ENCODE results near the gene PAPPA2. TPM values are rescaled to one million over a fixed set of nuclear protein-coding genes. Genes with fewer than 3 reads are reported as not detected.

PAPPA2 gene
- total RNA-seq, 1 experiment from 2014 or later: not detected

DNA sequence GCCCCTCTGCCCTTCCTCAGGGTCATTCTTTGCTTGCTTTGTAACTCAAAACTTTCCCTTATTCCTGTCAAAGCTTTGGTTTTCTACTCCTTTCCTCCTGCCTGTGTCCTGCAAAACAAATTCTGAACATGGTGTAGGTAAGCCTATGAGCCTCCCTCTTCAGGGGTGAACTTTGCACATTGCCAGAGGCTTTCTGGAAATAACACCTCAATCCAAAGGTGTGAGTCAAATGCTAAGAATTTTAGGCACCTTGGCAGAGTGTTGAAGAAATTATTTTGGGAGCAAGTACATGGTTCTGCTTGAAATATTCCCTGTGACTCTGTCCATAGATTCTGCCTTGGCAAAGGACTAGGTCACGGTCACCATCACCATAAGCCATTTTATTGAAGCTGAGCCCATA, 70.0 kb downstream of the PAPPA2 start:
- DNase-seq: no peak
- Histone ChIP-seq H3K79me2 (ENCODE audit: low read length) (no peaks in the 10 kb centered on the region), H3K9me2 (replicated peaks; ENCODE audit: insufficient read depth, low read length) (no peaks in the 10 kb centered on the region), H2AFZ (ENCODE audit: low read length) (no peak overlapping the region), H3K4me1 (ENCODE audit: low read length) (no peaks in the 10 kb centered on the region), H3K27ac (ENCODE audit: low read length) (no peak overlapping the region), H3K4me3 (ENCODE audit: low read length) (no peak overlapping the region), H3K27me3 (ENCODE audit: low read length) (no peaks in the 10 kb centered on the region), H3K9me3 (ENCODE audit: low read length) (no peaks in the 10 kb centered on the region), H3K36me3 (ENCODE audit: insufficient read depth, low read length) (no peaks in the 10 kb centered on the region), H4K20me1 (ENCODE audit: insufficient read depth, low read depth, low read length) (no peaks in the 10 kb centered on the region), H3K4me2 (ENCODE audit: low read depth, low read length, poor library complexity, severe bottlenecking) (no peak overlapping the region), H3K9ac (ENCODE audit: low read length) (no peak overlapping the region)

DNA sequence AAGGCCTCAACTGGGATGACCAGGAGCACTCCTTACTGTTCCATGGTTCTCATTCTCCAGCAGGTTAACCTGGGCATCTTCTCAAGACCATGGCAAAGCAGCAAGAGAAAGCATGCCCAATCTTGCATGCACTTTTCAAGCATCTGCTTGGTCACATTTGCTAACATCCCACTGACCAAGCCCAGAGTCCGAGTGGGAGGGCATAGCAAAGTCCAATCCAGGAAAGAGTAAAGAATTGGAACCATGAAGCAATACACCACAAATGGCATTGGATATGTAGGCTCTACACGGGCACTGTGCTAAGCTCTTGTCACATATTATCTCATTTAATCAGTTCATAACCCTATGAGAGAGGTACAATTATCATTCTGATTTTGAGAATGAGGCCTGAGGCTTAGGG, 73.6 kb downstream of the PAPPA2 start:
- Histone ChIP-seq H3K4me1 (ENCODE audit: low read length) (no peaks in the 10 kb centered on the region), H3K4me2 (ENCODE audit: low read depth, low read length, poor library complexity, severe bottlenecking) (no peak overlapping the region), H3K27ac (ENCODE audit: low read length) (no peak overlapping the region), H3K9me3 (ENCODE audit: low read length) (no peaks in the 10 kb centered on the region), H3K27me3 (ENCODE audit: low read length) (no peaks in the 10 kb centered on the region), H3K4me3 (ENCODE audit: low read length) (no peak overlapping the region), H3K9ac (ENCODE audit: low read length) (no peak overlapping the region), H3K9me2 (replicated peaks; ENCODE audit: insufficient read depth, low read length) (no peaks in the 10 kb centered on the region), H2AFZ (ENCODE audit: low read length) (no peak overlapping the region), H3K36me3 (ENCODE audit: insufficient read depth, low read length) (no peaks in the 10 kb centered on the region), H3K79me2 (ENCODE audit: low read length) (no peaks in the 10 kb centered on the region), H4K20me1 (ENCODE audit: insufficient read depth, low read depth, low read length) (no peaks in the 10 kb centered on the region)
- DNase-seq: no peak

DNA sequence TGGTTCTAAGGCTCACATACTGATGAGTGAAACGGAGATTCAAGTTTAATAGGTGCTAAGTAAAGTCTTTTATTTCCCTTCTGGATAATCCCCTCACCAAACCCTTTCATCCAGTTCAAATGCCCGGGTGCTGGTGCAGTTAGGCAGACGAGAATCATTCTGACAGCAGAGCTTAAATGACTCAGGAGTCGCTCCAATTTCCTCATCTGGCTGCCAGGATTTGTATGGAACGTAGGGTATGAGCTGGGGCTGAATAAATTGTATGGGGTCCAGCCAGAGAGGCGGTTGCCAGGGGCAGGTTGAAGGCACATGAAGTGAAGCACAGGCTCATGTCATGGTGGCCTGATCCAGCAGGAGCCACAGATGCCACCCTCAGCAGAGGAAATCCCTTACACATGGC, 76.0 kb downstream of the PAPPA2 start:
- Histone ChIP-seq H3K9me2 (replicated peaks; ENCODE audit: insufficient read depth, low read length) (no peaks in the 10 kb centered on the region), H3K4me2 (ENCODE audit: low read depth, low read length, poor library complexity, severe bottlenecking) (no peak overlapping the region), H3K4me3 (ENCODE audit: low read length) (no peak overlapping the region), H3K9ac (ENCODE audit: low read length) (no peak overlapping the region), H3K79me2 (ENCODE audit: low read length) (no peaks in the 10 kb centered on the region), H3K4me1 (ENCODE audit: low read length) (no peaks in the 10 kb centered on the region), H3K27me3 (ENCODE audit: low read length) (no peaks in the 10 kb centered on the region), H3K9me3 (ENCODE audit: low read length) (no peaks in the 10 kb centered on the region), H3K27ac (ENCODE audit: low read length) (no peak overlapping the region), H4K20me1 (ENCODE audit: insufficient read depth, low read depth, low read length) (no peaks in the 10 kb centered on the region), H2AFZ (ENCODE audit: low read length) (no peak overlapping the region), H3K36me3 (ENCODE audit: insufficient read depth, low read length) (no peaks in the 10 kb centered on the region)
- no peak for DNase-seq

GRCh38 chr1:176540428-176540827, 77.5 kb downstream of the PAPPA2 start:
- H4K20me1 ChIP-seq (ENCODE audit: insufficient read depth, low read depth, low read length): no peaks in the 10 kb centered on the region
- H3K4me3 ChIP-seq (ENCODE audit: low read length): no peak overlapping the region
- H3K4me2 ChIP-seq (ENCODE audit: low read depth, low read length, poor library complexity, severe bottlenecking): no peak overlapping the region
- no peak overlapping the region for H2AFZ ChIP-seq (ENCODE audit: low read length)
- no peak for DNase-seq
- H3K36me3 ChIP-seq (ENCODE audit: insufficient read depth, low read length): no peaks in the 10 kb centered on the region
- H3K9ac ChIP-seq (ENCODE audit: low read length): no peak overlapping the region
- H3K9me3 ChIP-seq (ENCODE audit: low read length): no peaks in the 10 kb centered on the region
- no peak overlapping the region for H3K27ac ChIP-seq (ENCODE audit: low read length)
- no peaks in the 10 kb centered on the region for H3K9me2 ChIP-seq (replicated peaks; ENCODE audit: insufficient read depth, low read length)
- no peaks in the 10 kb centered on the region for H3K27me3 ChIP-seq (ENCODE audit: low read length)
- H3K79me2 ChIP-seq (ENCODE audit: low read length): no peaks in the 10 kb centered on the region
- H3K4me1 ChIP-seq (ENCODE audit: low read length): no peaks in the 10 kb centered on the region

DNA sequence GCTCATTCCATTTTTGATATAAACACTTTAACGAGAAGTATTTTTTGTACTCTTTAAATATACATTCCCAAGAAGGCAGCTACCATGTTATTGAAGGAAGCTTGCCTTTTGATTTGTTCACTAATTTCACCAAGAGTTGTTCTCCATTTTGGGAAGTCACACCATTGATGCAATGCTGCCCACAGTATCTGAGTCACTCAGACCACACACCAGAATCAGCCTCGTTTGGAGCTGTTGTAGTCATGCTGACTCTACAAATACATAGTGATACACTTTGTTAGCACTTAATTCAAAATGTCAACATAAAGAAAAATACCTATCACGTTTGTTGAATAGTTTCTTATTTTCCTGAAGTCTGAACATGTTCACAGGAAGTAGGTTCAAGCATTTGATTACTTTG, 78.7 kb downstream of the PAPPA2 start:
- no peaks in the 10 kb centered on the region for H3K36me3 ChIP-seq (ENCODE audit: insufficient read depth, low read length)
- H3K27me3 ChIP-seq (ENCODE audit: low read length): no peaks in the 10 kb centered on the region
- H3K79me2 ChIP-seq (ENCODE audit: low read length): no peaks in the 10 kb centered on the region
- no peaks in the 10 kb centered on the region for H3K4me1 ChIP-seq (ENCODE audit: low read length)
- no peak overlapping the region for H3K4me2 ChIP-seq (ENCODE audit: low read depth, low read length, poor library complexity, severe bottlenecking)
- no peak overlapping the region for H3K9ac ChIP-seq (ENCODE audit: low read length)
- no peak for DNase-seq
- H3K9me2 ChIP-seq (replicated peaks; ENCODE audit: insufficient read depth, low read length): no peaks in the 10 kb centered on the region
- no peaks in the 10 kb centered on the region for H4K20me1 ChIP-seq (ENCODE audit: insufficient read depth, low read depth, low read length)
- no peak overlapping the region for H3K27ac ChIP-seq (ENCODE audit: low read length)
- H2AFZ ChIP-seq (ENCODE audit: low read length): no peak overlapping the region
- no peak overlapping the region for H3K4me3 ChIP-seq (ENCODE audit: low read length)
- H3K9me3 ChIP-seq (ENCODE audit: low read length): no peaks in the 10 kb centered on the region

GRCh38 chr1:176542352-176542751, 79.4 kb downstream of the PAPPA2 start:
- H3K9ac ChIP-seq (ENCODE audit: low read length): no peak overlapping the region
- H3K27me3 ChIP-seq (ENCODE audit: low read length): no peaks in the 10 kb centered on the region
- H3K27ac ChIP-seq (ENCODE audit: low read length): no peak overlapping the region
- no peaks in the 10 kb centered on the region for H3K79me2 ChIP-seq (ENCODE audit: low read length)
- no peaks in the 10 kb centered on the region for H4K20me1 ChIP-seq (ENCODE audit: insufficient read depth, low read depth, low read length)
- H3K4me1 ChIP-seq (ENCODE audit: low read length): no peaks in the 10 kb centered on the region
- H2AFZ ChIP-seq (ENCODE audit: low read length): no peak overlapping the region
- no peak overlapping the region for H3K4me3 ChIP-seq (ENCODE audit: low read length)
- H3K4me2 ChIP-seq (ENCODE audit: low read depth, low read length, poor library complexity, severe bottlenecking): no peak overlapping the region
- no peaks in the 10 kb centered on the region for H3K9me3 ChIP-seq (ENCODE audit: low read length)
- no peak for DNase-seq
- H3K9me2 ChIP-seq (replicated peaks; ENCODE audit: insufficient read depth, low read length): no peaks in the 10 kb centered on the region
- H3K36me3 ChIP-seq (ENCODE audit: insufficient read depth, low read length): no peaks in the 10 kb centered on the region

- no peak overlapping the region for H3K27ac ChIP-seq (ENCODE audit: low read length)
- H3K9me2 ChIP-seq (replicated peaks; ENCODE audit: insufficient read depth, low read length): no peaks in the 10 kb centered on the region
- H3K27me3 ChIP-seq (ENCODE audit: low read length): no peaks in the 10 kb centered on the region
- no peak overlapping the region for H2AFZ ChIP-seq (ENCODE audit: low read length)
- no peaks in the 10 kb centered on the region for H3K9me3 ChIP-seq (ENCODE audit: low read length)
- H3K4me3 ChIP-seq (ENCODE audit: low read length): no peak overlapping the region
- H3K9ac ChIP-seq (ENCODE audit: low read length): no peak overlapping the region
- no peaks in the 10 kb centered on the region for H3K4me1 ChIP-seq (ENCODE audit: low read length)
- H3K36me3 ChIP-seq (ENCODE audit: insufficient read depth, low read length): no peaks in the 10 kb centered on the region
- no peaks in the 10 kb centered on the region for H3K79me2 ChIP-seq (ENCODE audit: low read length)
- no peaks in the 10 kb centered on the region for H4K20me1 ChIP-seq (ENCODE audit: insufficient read depth, low read depth, low read length)
- no peak for DNase-seq
- no peak overlapping the region for H3K4me2 ChIP-seq (ENCODE audit: low read depth, low read length, poor library complexity, severe bottlenecking)
Observed at GRCh38 chr1:176543360-176544129, 80.6 kb downstream of the PAPPA2 start.

DNA sequence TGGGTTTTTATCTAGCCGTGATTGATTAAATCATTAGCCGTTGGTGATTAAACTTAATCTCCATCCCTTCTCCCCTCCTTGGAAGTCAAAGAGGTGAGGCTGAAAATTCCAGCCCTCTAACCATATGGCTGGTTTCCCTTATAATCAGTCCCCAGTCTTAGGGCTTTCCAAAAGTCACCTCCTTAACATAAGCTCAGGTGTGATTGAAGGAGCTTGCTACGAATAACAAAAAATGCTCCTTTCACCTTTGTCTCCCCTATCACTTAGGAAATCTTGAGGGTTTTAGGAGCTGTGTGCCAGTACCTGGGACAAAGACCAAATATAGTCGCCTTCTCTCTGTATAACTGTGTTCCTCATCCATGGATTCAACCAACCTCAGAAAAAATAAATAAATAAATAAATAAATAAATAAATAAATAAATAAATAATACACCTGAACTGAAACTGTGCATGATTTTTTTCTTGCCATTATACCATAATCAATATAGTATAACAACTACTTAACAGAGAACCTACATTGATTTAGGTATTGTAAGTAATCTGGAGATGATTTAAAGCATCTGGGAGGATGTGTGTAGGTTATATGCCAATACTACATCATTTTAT, 82.2 kb downstream of the PAPPA2 start:
- no peak overlapping the region for H3K27ac ChIP-seq (ENCODE audit: low read length)
- H3K4me3 ChIP-seq (ENCODE audit: low read length): no peak overlapping the region

More for the DNA sequence above, 82.2 kb downstream of the PAPPA2 start:
- Histone ChIP-seq H3K9ac (ENCODE audit: low read length) (no peak overlapping the region), H3K79me2 (ENCODE audit: low read length) (no peaks in the 10 kb centered on the region), H4K20me1 (ENCODE audit: insufficient read depth, low read depth, low read length) (no peaks in the 10 kb centered on the region), H3K27me3 (ENCODE audit: low read length) (no peaks in the 10 kb centered on the region; the same call in 1 of the 2 replicates), H3K36me3 (ENCODE audit: insufficient read depth, low read length) (no peaks in the 10 kb centered on the region), H3K4me2 (ENCODE audit: low read depth, low read length, poor library complexity, severe bottlenecking) (no peak overlapping the region), H3K4me1 (ENCODE audit: low read length) (no peaks in the 10 kb centered on the region), H3K9me2 (replicated peaks; ENCODE audit: insufficient read depth, low read length) (no peaks in the 10 kb centered on the region), H2AFZ (ENCODE audit: low read length) (no peak overlapping the region), H3K9me3 (ENCODE audit: low read length) (no peaks in the 10 kb centered on the region)
- no peak for DNase-seq
